Measurements from ENCODE around the gene EPN2. TPM values are rescaled to one million over a fixed set of nuclear protein-coding genes. Genes with fewer than 3 reads are reported as not detected.
"Not testable (repeated sequence)": the region's sequence is repeated elsewhere in the genome, so short reads cannot be mapped to it uniquely, and the experiment has no call there.

Gene EPN2
- 42.7 and 44.8 TPM in 2 replicates for total RNA-seq (2013; cell fraction: nucleolus; rRNA removed)
- total RNA-seq (2014; rRNA removed) (2.1 and 2.7 TPM in 2 replicates), total RNA-seq (2014; rRNA removed; fragmentation: Illumina TruSeq; extraction: Trizol) (1.8 and 3.2 TPM in 2 replicates), total RNA-seq (2021) (4.8 and 5.0 TPM in 2 replicates), polyA plus RNA-seq (2011; rRNA removed) (4.7 and 5.7 TPM in 2 replicates), polyA plus RNA-seq (2014; fragmentation: Illumina TruSeq; extraction: Trizol) (3.3 and 4.8 TPM in 2 replicates), polyA plus RNA-seq (2014; fragmentation: Nextera tagmentation; extraction: Ambion mirVana) (under 1 TPM; 0.26 to 0.62 TPM), polyA plus RNA-seq (2014; rRNA removed) (5.2 and 5.9 TPM in 2 replicates), polyA plus RNA-seq (2016; fragmentation: Nextera tagmentation; extraction: Ambion mirVana) (1 to 10 TPM; 5.6 to 8.4 TPM), polyA minus RNA-seq (2011; rRNA and poly(A)+ RNA removed) (8.7 and 11.1 TPM in 2 replicates), Bru-seq, nascent RNA (percentile 59 among the genes with signal in this experiment), BruChase-seq, experiment 1, labeled RNA remaining after a 6-hour chase (percentile 58 among the genes with signal in this experiment), BruChase-seq, experiment 2, labeled RNA remaining after a 2-hour chase (percentile 60 among the genes with signal in this experiment)
- polyA plus RNA-seq (2011; ENCODE audit: low read depth): 2.5 TPM
- 5.4 and 7.0 TPM in 2 replicates for polyA plus RNA-seq (2011; cell fraction: cytosol; rRNA removed)
- polyA plus RNA-seq (2011; cell fraction: nucleus; rRNA removed): 14.0 and 14.5 TPM in 2 replicates
- 6.4 and 6.5 TPM in 2 replicates for polyA plus RNA-seq (2012)
- polyA minus RNA-seq (2011; cell fraction: cytosol; rRNA and poly(A)+ RNA removed): 2.2 and 4.4 TPM in 2 replicates
- polyA minus RNA-seq (2011; cell fraction: nucleus; rRNA and poly(A)+ RNA removed): 6.3 and 9.8 TPM in 2 replicates
- long read RNA-seq, experiment 1, partial matches to known transcripts: 0 of 2 reads
- long read RNA-seq, experiment 1, other reads (novel, unspliced or antisense): 0 of 2 reads
- long read RNA-seq, experiment 2, partial matches to known transcripts: 0 of 6 reads
- long read RNA-seq, experiment 2, other reads (novel, unspliced or antisense): 5 of 6 reads

DNA sequence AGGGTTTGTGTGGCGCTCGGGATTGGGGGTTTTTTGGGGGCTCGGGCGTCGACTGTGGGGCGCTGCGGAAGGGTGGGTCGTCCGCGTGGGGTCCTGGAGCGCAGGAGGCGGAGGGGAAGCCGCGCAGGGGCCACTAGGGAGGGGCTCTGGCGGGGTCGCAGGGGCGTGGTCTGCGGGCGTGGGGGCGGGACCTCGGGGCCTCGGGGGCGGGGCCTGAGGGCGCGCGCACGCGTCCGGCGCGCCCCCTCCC, at the start of gene EPN2:
EPN2 (plus strand) TSS at position 228 of the 250 bp plus-strand sequence. CDS start 45,754 bp downstream, outside the sequence.
- RAD21 ChIA-PET (ENCODE audit: unreplicated experiment); SMC1A ChIA-PET (ENCODE audit: uncharacterized antibody, unreplicated experiment); H3K27ac ChIP-seq (ENCODE audit: control insufficient read depth, insufficient read depth); in situ Hi-C loops (cut with MboI); intact Hi-C loops (cut with micrococcal nuclease; ENCODE audit: unreplicated experiment); H3K4me1 ChIP-seq (ENCODE audit: control insufficient read depth, insufficient read depth, low read length); BruUV-seq (replicated peaks); H3K9me3 ChIP-seq (replicated peaks; ENCODE audit: control insufficient read depth, insufficient read depth, low read length); CTCF ChIA-PET; H3K79me2 ChIP-seq (ENCODE audit: control insufficient read depth, insufficient read depth, low read length); POLR2A ChIA-PET; DNase-seq (ENCODE audit: low read depth, low spot score); H4K20me1 ChIP-seq (ENCODE audit: control insufficient read depth, insufficient read depth); H3K36me3 ChIP-seq (ENCODE audit: control insufficient read depth in 2 of 2, insufficient read depth in 2 of 2, low read length in 1 of 2); H3K27me3 ChIP-seq (replicated peaks in 1 of 2; ENCODE audit: control insufficient read depth in 2 of 2, insufficient read depth in 2 of 2, low read length in 1 of 2); ATAC-seq; FAIRE-seq: not testable (repeated sequence)
- Histone ChIP-seq H3K4me3 (peak within 1 kb of the TSS; percentile 93), H3K9ac (ENCODE audit: control insufficient read depth, insufficient read depth, low read length) (peak within 1 kb of the TSS; percentile 74), H2AFZ (ENCODE audit: control insufficient read depth, low read depth, low read length) (peak within 1 kb of the TSS; percentile 80), H3K4me2 (ENCODE audit: control insufficient read depth, insufficient read depth) (peak within 1 kb of the TSS; percentile 98)
- WGBS (ENCODE audit: insufficient coverage, insufficient replicate concordance, low lambda C conversion rate, missing lambda C conversion rate): no CpG with 5 or more reads among the region's 31 CpGs

DNA sequence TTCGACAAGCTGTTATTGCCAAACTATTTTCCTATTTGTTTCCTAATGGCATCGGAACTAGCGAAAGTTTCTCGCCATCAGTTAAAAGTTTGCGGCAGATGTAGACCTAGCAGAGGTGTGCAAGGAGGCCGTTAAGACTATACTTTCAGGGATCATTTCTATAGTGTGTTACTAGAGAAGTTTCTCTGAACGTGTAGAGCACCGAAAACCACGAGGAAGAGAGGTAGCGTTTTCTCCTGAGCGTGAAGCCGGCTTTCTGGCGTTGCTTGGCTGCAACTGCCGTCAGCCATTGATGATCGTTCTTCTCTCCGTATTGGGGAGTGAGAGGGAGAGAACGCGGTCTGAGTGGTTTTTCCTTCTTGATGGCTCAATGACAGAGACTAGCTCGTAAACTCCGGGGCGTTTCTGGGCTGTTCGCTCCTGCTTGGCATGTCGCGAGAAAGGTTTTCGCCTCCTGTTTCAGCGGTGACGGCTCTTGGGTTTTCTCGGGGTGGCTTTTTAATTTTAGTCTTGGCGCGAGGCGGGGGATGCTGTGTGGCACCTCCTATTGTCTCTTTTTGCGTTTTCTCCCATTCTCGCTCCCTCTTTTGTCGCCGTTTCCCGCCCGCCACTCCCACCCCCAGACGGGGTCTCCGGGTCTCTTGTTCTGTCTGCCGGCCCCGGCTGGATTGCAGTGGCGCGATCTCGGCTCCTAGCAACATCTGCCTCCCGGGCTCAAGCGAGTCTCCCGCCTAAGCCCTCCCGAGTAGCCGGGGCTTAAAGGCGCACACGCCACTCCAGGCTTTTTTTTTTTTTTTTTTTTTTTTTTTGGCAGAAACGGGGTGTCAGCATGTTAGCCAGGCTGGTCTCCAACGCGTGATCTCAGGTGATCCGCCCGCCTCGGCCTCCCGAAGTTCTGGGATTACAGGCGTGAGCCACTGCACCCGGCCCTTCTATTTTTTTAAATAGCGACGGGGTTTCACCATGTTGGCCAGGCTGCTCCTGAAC, 49.0 kb upstream of the EPN2 start:
- H4K20me1 ChIP-seq (ENCODE audit: control insufficient read depth, insufficient read depth); H3K36me3 ChIP-seq (ENCODE audit: control insufficient read depth in 2 of 2, insufficient read depth in 2 of 2, low read length in 1 of 2); H2AFZ ChIP-seq (ENCODE audit: control insufficient read depth, low read depth, low read length); in situ Hi-C loops (cut with MboI); H3K27ac ChIP-seq (ENCODE audit: control insufficient read depth, insufficient read depth); H3K9me3 ChIP-seq (replicated peaks; ENCODE audit: control insufficient read depth, insufficient read depth, low read length); CTCF ChIA-PET; H3K79me2 ChIP-seq (ENCODE audit: control insufficient read depth, insufficient read depth, low read length); FAIRE-seq; H3K4me1 ChIP-seq (ENCODE audit: control insufficient read depth, insufficient read depth, low read length); H3K4me3 ChIP-seq; H3K4me2 ChIP-seq (ENCODE audit: control insufficient read depth, insufficient read depth); DNase-seq (ENCODE audit: low read depth, low spot score); H3K9ac ChIP-seq (ENCODE audit: control insufficient read depth, insufficient read depth, low read length); RAD21 ChIA-PET (ENCODE audit: unreplicated experiment); POLR2A ChIA-PET; intact Hi-C loops (cut with micrococcal nuclease; ENCODE audit: unreplicated experiment); H3K27me3 ChIP-seq (replicated peaks in 1 of 2; ENCODE audit: control insufficient read depth in 2 of 2, insufficient read depth in 2 of 2, low read length in 1 of 2); SMC1A ChIA-PET (ENCODE audit: uncharacterized antibody, unreplicated experiment): not testable (repeated sequence)
- TSS peak; percentile 100 for BruUV-seq (replicated peaks)
- TF ChIP-seq CREM (IDR thresholded peaks at IDR 0.05; ENCODE audit: low read depth) (peak; percentile 57), TCF7 (IDR thresholded peaks at IDR 0.05; ENCODE audit: borderline replicate concordance) (0 out of 2 replicates have a peak, but pooled peaks have one; percentile 24), TARDBP (IDR thresholded peaks at IDR 0.05; ENCODE audit: borderline replicate concordance) (peak; percentile 88), HDAC6 (IDR thresholded peaks at IDR 0.05; ENCODE audit: unreplicated experiment) (peak; percentile 92), ZBED1 (IDR thresholded peaks at IDR 0.05; ENCODE audit: borderline replicate concordance) (peak; percentile 75), SMAD5 (IDR thresholded peaks at IDR 0.05; ENCODE audit: low read depth) (peak; percentile 87), EED (IDR thresholded peaks at IDR 0.05; ENCODE audit: low read depth) (0 out of 2 replicates have a peak, but pooled peaks have one; percentile 21), ETV6 (conservative IDR thresholded peaks at IDR 0.05 in 1 of 2, IDR thresholded peaks at IDR 0.05 in 1 of 2; ENCODE audit: borderline replicate concordance in 1 of 2, low read depth in 1 of 2) (peak in 1 of 2 experiments; percentile 50; a peak in 2 of 4 replicates), CBFB (IDR thresholded peaks at IDR 0.05; ENCODE audit: low read depth) (peak; percentile 84), JUNB (IDR thresholded peaks at IDR 0.05) (peak; percentile 28; the same call in 1 of the 2 replicates)
- peak; percentile 58 for ATAC-seq
- 0% methylated on average over 10 of the region's 62 CpGs for WGBS (ENCODE audit: insufficient coverage, insufficient replicate concordance, low lambda C conversion rate, missing lambda C conversion rate)

Data from GM12878 (cell line).